Kidney (tissue), 14 donors: ENCODE results near the gene SUSD4. TPM values are rescaled to one million over a fixed set of nuclear protein-coding genes. Genes with fewer than 3 reads are reported as not detected.
A peak's percentile ranks its signal among the peaks of the same experiment; 100 is the strongest.

Experiments
- DNase-seq, 5 donors: peaks; one replicate each; pipeline ENCODE4 v3.0.0-alpha.2; 2013 to 2020
- FAIRE-seq: peaks from 2 replicates; lab custom pipeline; 2012; peaks lifted over from hg19 to GRCh38; lab: Jason Lieb, UNC
- H3K27ac ChIP-seq, 2 donors: one replicate each; pipeline ENCODE4 v1.7.0; 2013; ENCODE audit warnings: low read depth in 2 of 2, low read length in 2 of 2, inconsistent platforms in 1 of 2
- H3K27me3 ChIP-seq: one replicate; pipeline ENCODE4 v1.7.1; 2013; ENCODE audit warnings: low read length, inconsistent platforms; ENCODE audit not compliant: control insufficient read depth, insufficient read depth
- H3K36me3 ChIP-seq, 3 donors: one replicate each; pipeline versions ENCODE4 v1.7.0 to v1.7.1; 2013; ENCODE audit warnings: low read length in 3 of 3, control low read depth in 1 of 3, inconsistent platforms in 1 of 3; ENCODE audit not compliant: insufficient read depth in 3 of 3, control insufficient read depth in 2 of 3
- H3K4me1 ChIP-seq, 3 donors: one replicate each; pipeline versions ENCODE4 v1.7.0 to v1.7.1; 2013; ENCODE audit warnings: low read length in 3 of 3, inconsistent platforms in 1 of 3, low read depth in 1 of 3; ENCODE audit not compliant: control insufficient read depth in 2 of 3, insufficient read depth in 2 of 3
- H3K4me3 ChIP-seq, 3 donors: one replicate each; pipeline versions ENCODE4 v1.7.0 to v1.8.1; 2013; ENCODE audit warnings: low read length in 3 of 3, control low read depth in 1 of 3, inconsistent platforms in 1 of 3
- H3K9ac ChIP-seq, 3 donors: one replicate each; pipeline versions ENCODE4 v1.7.0 to v1.7.1; 2013; ENCODE audit warnings: low read length in 3 of 3, control low read depth in 1 of 3, inconsistent platforms in 1 of 3
- H3K9me3 ChIP-seq, 3 donors: one replicate each; pipeline versions ENCODE4 v1.7.0 to v1.7.1; 2013; ENCODE audit warnings: low read length in 3 of 3, control low read depth in 1 of 3, inconsistent platforms in 1 of 3; ENCODE audit not compliant: control insufficient read depth in 2 of 3, insufficient read depth in 1 of 3
- CTCF ChIP-seq: IDR thresholded peaks from 3 replicates; pipeline ENCODE4 v1.5.1; 2012; ENCODE audit warnings: mild to moderate bottlenecking, moderate library complexity, borderline replicate concordance; ENCODE audit not compliant: insufficient read depth; ENCODE audit errors: extremely low read depth
- intact Hi-C: fragments of 100-400 bp; cut with DNase I; formaldehyde crosslinking; loops from one replicate; pipeline ENCODE4 v1.11.1; 2022
- polyA plus RNA-seq: library from polyadenylated mRNA; stranded (reverse); fragments of 350-450 nt; fragmentation: Illumina TruSeq; extraction: RNeasy Lipid Tissue Mini Kit (QIAGEN cat#74804); gene quantifications from one replicate; pipeline ENCODE4 v1.2.3, GENCODE V29; 2014; ENCODE audit warnings: low read depth, low replicate concordance; ENCODE audit not compliant: insufficient read depth
- total RNA-seq: library from RNA; stranded (reverse); fragmentation: NEBNext Ultra II Directional; extraction: Animal tissue kit (Norgen Biotek cat#: 25700); gene quantifications from one replicate; pipeline ENCODE4 v1.2.1, GENCODE V29; 2021
- donor health status: control.
- donor health status: control.
- donor health status: control.
- donor health status: control.
- donor health status: control.
- donor health status: DM: yes; HTN: yes; CAD: no.
- donor health status: Normal renal cell carcinoma (clear cell type).

Gene SUSD4
- total and polyA plus RNA-seq, 2 donors from 2014 or later, result 14.0 to 23.7 TPM

- FAIRE-seq, result no peak
- intact Hi-C loops, result no loop called here
- H3K36me3 ChIP-seq, result no peaks in the 10 kb centered on the region
Observed at GRCh38 chr1:223197923-223198627, 165.9 kb downstream of the SUSD4 start.

GRCh38 chr1:223189903-223190724, 173.9 kb downstream of the SUSD4 start:
- TF ChIP-seq CTCF, result no peak
- no peak overlapping the region for H3K9ac ChIP-seq
- H3K4me3 ChIP-seq, result no peak overlapping the region
- H3K27ac ChIP-seq, result no peak overlapping the region
- no peak for DNase-seq
- H3K36me3 ChIP-seq, result no peaks in the 10 kb centered on the region
- no peaks in the 10 kb centered on the region for H3K9me3 ChIP-seq
- peaks cover 0 to 2% (median 0%) of the 10 kb centered on the region in 3 donors for H3K4me1 ChIP-seq
- intact Hi-C loops, result no loop called here
- no peaks in the 10 kb centered on the region for H3K27me3 ChIP-seq
- FAIRE-seq, result no peak

More at GRCh38 chr1:223197923-223198627, 165.9 kb downstream of the SUSD4 start:
- no peak overlapping the region for H3K9ac ChIP-seq
- no peaks in the 10 kb centered on the region for H3K4me1 ChIP-seq
- no peak overlapping the region for H3K27ac ChIP-seq
- DNase-seq, result no peak
- TF ChIP-seq CTCF, result no peak
- H3K4me3 ChIP-seq, result no peak overlapping the region
- no peaks in the 10 kb centered on the region for H3K27me3 ChIP-seq
- no peaks in the 10 kb centered on the region for H3K9me3 ChIP-seq

GRCh38 chr1:223189525-223189902, 174.5 kb downstream of the SUSD4 start:
- Histone ChIP-seq H3K9me3 (no peaks in the 10 kb centered on the region), H3K27ac (no peak overlapping the region), H3K4me1 (peaks cover 0 to 2% (median 0%) of the 10 kb centered on the region in 3 donors), H3K9ac (no peak overlapping the region), H3K4me3 (no peak overlapping the region), H3K36me3 (no peaks in the 10 kb centered on the region), H3K27me3 (no peaks in the 10 kb centered on the region)
- FAIRE-seq, result no peak
- TF ChIP-seq CTCF, result no peak
- intact Hi-C loops, result no loop called here
- peak in 1 of 5 donors; percentile 55 for DNase-seq
